ENCODE results near the gene VPS39.

DNA sequence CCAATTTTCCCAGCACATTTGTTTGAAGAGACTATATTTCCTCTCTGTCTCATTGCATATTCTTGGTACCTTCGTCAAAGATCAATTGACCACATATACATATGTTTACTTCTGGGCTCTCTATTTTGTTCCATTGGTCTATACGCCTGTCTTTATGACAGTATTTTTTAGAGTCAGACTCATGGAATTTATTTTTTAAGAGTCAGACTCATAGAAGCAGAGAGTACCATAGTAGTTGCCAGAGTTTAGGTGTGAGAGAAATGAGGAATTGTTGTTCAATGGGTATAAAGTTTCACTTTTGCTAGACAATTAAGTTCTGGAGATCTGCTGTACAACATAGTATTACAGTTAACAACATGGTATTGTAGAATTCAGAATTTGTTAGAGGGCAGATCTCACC, 78.7 kb downstream of the VPS39 start:
- TF ChIP-seq, protein P1, sequence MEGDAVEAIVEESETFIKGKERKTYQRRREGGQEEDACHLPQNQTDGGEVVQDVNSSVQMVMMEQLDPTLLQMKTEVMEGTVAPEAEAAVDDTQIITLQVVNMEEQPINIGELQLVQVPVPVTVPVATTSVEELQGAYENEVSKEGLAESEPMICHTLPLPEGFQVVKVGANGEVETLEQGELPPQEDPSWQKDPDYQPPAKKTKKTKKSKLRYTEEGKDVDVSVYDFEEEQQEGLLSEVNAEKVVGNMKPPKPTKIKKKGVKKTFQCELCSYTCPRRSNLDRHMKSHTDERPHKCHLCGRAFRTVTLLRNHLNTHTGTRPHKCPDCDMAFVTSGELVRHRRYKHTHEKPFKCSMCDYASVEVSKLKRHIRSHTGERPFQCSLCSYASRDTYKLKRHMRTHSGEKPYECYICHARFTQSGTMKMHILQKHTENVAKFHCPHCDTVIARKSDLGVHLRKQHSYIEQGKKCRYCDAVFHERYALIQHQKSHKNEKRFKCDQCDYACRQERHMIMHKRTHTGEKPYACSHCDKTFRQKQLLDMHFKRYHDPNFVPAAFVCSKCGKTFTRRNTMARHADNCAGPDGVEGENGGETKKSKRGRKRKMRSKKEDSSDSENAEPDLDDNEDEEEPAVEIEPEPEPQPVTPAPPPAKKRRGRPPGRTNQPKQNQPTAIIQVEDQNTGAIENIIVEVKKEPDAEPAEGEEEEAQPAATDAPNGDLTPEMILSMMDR (IDR thresholded peaks at IDR 0.05; ENCODE audit: low read depth, low read length, poor library complexity, severe bottlenecking) = no peak
- TF ChIP-seq EZH2phosphoT487 (IDR thresholded peaks at IDR 0.05; ENCODE audit: borderline replicate concordance, low read length) = no peak
